ENCODE results near the gene GRIN2A.

GRCh38 chr16:9723136-9723535, 459.1 kb downstream of the GRIN2A start:
- TF ChIP-seq CTCF (IDR thresholded peaks at IDR 0.05) (no peak), POLR2A (IDR thresholded peaks at IDR 0.05) (no peak)
